ENCODE results near the gene SPDEF.

DNA sequence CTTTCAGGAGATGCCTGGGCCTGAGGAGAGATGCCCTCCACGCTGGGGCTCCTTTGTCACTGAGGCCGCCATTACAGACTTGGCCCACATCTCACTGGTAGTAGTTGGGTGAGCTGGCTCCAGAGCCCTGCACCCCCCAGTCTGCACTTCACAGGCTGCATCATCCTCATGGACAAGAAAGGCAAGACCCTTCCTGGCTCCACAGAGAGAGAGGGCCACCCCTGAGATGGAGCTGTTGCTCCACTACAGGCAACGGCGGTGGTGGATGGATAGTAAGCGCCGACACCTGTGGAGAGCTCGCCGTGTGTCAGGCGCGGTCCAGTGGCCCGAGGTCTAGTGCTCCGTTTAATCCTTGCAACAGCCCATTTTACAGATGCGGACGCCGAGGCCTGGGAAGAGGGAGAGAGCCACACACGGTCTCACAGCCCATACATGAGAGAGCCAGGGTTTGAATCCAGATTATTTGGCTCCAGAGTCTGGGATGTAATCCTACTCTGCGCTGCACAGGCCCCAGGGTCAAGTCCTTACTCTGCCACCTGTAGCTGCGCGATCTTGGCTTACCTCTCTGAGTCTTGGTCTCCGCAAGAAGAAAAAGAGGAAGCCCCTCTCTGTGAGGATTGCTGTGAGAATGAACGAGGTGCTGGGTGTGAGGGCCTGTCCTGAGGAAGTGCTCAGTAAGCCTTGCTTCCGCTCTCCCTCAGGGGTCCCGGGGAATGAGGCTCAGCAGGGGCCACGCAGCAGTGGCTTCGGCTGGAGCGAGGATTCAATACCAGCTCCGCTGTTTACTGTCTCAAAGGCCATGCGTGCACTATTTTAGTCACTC lies 34.5 kb downstream of the SPDEF start:
- TF ChIP-seq CTCF (optimal IDR thresholded peaks at IDR 0.05 in 1 of 3, IDR thresholded peaks at IDR 0.05 in 1 of 3, conservative IDR thresholded peaks at IDR 0.05 in 1 of 3; ENCODE audit: extremely low read depth in 1 of 3, insufficient read depth in 2 of 3, low read length in 3 of 3), result no peak
- no peak for TF ChIP-seq EZH2 (IDR thresholded peaks at IDR 0.05; ENCODE audit: low read length)
